Central memory CD4-positive, alpha-beta T cell (primary cell): ENCODE measurements around the gene CHRM5.
"Not testable (repeated sequence)": the region's sequence is repeated elsewhere in the genome, so short reads cannot be mapped to it uniquely, and the experiment has no call there.

Source experiments
- DNase-seq: peaks from one replicate; pipeline ENCODE4 v3.0.0; 2022

CHRM5 gene

DNA sequence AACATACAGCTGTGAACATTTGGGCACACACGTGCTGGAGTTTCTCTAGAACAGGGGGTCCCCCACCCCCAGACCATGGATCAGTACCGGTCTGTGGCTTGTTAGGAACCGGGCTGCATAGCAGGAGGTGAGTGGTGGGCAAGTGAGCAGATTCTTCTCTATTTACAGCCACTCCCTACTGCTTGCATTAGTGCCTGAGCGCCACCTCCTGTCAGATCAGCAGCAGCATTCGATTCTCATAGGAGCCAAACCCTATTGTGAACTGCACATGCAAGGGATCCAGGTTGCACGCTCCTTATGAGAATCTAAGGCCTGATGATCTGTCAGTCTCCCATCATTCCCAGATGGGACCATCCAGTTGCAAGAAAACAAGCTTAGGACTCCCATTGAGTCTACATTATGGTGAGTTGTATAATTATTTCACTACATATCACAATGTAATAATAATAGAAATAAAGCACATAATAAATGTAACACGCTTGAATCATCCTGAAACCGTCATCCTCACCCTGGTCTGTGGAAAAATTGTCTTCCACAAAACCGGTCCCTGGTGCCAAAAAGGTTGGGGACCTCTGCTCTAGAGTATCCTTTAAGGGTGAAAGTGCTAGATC lies 25.8 kb downstream of the CHRM5 start:
- no peak for DNase-seq

DNA sequence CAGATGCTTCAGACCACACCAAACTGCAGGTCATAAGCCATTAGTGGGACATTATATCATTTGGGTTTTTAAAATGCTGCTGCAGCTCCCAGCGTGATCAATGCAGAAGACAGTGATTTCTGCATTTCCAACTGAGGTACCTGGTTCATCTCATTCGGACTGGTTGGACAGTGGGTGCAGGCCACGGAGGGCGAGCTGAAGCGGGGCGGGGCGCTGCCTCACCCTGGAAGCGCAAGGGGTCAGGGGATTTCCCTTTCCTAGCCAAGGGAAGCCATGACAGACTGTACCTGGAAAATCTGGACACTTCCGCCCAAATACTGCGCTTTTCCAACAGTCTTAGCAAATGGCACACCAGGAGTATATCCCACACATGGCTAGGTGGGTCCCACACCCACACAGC lies 27.4 kb downstream of the CHRM5 start:
- DNase-seq = not testable (repeated sequence)

DNA sequence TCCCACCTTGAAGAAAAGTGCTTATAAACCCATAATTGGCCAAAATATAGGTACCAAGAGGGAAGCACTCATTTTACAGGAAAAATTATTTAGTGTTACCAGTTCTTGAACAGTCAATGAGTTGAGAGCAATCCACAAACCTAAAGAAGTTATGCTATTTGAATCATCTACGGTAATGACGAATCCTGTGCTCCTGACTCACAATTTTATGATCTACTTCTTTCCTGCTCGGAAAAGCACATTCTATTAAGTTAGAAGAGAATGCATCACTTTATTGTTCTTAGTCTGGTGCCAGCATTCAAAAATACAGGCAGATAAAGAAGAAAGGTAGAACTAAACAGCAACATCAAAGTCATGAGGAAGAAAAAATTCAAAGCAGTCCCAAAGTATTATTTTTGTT lies 33.2 kb downstream of the CHRM5 start:
- DNase-seq = no peak

GRCh38 chr15:34006381-34006780 lies 38.1 kb downstream of the CHRM5 start:
- no peak for DNase-seq

GRCh38 chr15:34009656-34010055 lies 41.4 kb downstream of the CHRM5 start:
- DNase-seq = no peak

GRCh38 chr15:34010921-34011320 lies 42.6 kb downstream of the CHRM5 start:
- no peak for DNase-seq

- no peak for DNase-seq
Observed at GRCh38 chr15:34011481-34011880, 43.2 kb downstream of the CHRM5 start.

GRCh38 chr15:34012461-34013028 lies 44.2 kb downstream of the CHRM5 start:
- DNase-seq = no peak

- no peak for DNase-seq
Observed at GRCh38 chr15:34013746-34014145, 45.4 kb downstream of the CHRM5 start.

GRCh38 chr15:34014556-34014955 lies 46.3 kb downstream of the CHRM5 start:
- no peak for DNase-seq

GRCh38 chr15:34018021-34018645 lies 49.8 kb downstream of the CHRM5 start:
- DNase-seq = peak; percentile 61

DNA sequence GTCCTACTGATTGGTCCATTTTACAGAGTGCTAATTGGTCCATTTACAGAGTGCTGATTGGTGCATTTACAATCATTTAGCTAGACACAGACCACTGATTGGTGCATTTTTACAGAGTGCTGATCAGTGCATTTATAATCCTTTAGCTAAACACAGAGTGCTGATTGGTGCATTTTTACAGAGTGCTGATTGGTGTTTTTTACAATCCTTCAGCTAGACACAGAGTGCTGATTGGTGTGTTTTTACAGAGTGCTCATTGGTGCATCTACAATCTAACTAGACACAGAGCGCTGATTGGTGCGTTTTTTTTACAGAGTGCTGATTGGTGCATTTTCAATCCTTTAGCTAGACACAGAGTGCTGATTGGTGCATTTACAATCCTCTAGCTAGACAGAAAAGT lies 50.4 kb downstream of the CHRM5 start:
- DNase-seq = not testable (repeated sequence)

- DNase-seq = no peak
Observed at GRCh38 chr15:34019369-34019990, 51.2 kb downstream of the CHRM5 start.

GRCh38 chr15:34023907-34024306 lies 55.6 kb downstream of the CHRM5 start:
- no peak for DNase-seq

DNA sequence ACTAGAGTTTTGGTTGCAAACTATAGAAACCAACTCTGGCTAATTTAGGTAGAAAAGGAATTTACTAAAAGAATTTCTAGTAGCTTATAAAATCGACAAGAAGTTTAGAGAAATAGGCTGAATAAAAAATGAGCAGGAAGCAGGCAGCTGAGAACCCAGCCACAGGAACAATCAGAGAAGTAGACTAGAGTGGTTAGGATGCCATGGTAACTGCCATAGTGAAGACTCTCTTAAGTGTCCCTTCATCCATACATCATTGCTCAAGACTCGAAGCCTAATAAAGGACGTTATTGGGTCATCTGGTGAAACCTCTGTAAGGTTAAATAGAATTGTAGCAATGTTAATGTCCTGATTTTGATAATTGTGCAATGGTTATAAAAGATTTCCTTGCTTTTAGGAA lies 57.0 kb downstream of the CHRM5 start:
- no peak for DNase-seq

DNA sequence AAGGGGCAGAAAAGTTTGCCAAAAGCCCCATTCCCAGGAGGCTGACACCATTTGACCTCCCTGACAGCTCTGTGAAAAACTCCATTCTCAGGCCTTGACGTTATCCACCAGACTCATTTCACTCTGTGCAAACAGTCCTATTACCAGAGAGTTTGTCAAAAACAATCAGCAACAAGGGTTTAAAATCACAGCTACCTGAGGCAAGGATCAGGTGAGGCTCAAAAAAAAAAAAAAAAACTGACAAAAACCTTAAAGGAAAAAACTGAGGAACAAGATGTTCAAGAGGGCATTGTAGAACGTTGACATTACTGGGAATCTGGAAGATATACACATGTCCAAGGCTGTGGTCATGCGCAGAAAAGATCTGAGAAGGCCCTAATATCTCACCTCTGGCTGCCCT lies 59.3 kb downstream of the CHRM5 start:
- DNase-seq = no peak

GRCh38 chr15:34031987-34032760 lies 63.9 kb downstream of the CHRM5 start:
- no peak for DNase-seq

DNA sequence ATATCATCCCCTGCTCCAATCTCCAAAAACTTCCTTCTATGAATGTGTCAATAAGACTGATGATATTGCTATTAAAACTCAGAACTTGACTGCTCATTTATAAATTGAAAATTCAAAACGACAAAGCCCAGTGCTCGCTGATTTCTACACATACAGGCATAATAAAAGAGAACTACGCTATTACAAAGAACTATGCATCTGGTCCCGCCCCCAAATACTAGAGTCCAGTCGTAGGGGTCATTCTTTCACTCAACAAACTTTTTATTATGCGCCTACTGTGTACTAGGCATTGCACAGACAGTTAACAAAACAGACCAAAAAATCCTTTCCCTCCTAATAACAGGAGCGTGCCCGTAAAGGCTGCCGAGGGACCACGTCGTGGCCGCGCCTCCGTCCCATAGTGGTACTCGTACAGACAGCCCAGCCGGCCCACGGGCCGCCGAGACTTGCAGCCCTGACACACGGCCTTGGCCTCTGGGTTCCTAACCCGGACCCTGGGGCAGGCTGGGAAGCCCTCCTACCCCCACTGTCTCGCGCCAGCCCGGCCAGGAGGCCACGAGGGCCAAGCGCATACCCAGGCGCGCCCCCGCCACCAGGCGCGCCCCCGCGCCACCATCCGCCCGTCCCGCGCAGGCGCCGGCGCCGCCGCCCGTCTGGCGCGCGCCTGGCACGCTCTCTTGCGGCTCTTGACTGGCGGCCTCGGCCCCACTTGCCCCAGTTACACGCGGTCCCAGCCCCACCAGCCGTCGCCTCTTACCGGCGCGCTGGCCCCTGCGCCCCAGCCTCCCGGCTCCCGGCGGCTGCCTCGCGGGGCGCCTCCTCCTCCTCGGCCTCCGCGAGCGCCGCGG lies 70.0 kb downstream of the CHRM5 start:
- DNase-seq = peak; percentile 67

DNA sequence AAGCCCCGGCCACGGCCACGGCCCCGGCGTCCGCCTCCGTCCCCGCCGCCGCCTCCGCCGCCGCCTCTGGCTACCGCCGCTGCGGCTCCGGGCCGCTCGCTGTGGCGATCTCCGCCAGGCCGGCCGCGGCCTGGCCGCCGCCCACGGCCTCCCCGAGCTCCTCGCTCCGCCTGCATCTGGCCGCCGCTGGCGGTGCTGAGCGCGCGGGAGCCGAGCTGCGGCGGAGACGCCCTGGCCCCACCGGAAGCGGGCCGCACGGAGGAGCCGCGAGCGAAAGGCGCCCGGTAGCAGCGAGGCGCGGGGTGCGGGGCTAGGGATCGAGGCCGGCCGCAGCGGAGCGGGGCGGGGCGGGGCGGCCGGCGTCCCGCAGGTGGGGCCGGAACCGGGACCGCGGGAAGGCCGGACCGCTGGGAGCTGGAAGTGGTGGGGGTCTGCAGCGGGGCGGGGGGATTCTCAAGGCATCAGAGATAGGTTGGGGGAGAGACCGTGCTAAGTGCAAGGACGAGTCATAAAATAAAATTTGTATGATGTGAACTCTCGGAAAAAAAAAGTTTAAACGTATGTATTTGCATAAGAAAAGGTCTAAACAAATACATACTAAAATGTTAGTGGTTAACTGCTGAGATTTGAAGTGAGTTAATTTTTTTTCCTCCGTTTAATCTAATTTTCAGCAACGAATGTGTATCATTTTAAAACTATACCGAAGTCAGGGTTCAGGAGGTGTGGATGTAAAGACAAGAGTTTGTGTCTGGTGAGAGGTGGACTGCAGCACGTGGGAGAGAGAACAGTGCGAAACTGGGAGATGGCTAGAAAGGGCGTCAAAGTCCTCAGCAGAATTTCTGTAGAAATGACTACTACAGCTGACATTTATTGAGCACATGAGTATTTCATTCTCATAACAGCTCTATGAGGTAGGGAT lies 70.8 kb downstream of the CHRM5 start, which contains the start of gene AVEN:
Gene AVEN (minus strand): TSS at position 334 of the 919 bp plus-strand sequence. CDS start 158 bp downstream, at position 176.
- DNase-seq = peak; percentile 64

- DNase-seq = no peak
Observed at GRCh38 chr15:34039790-34040113, 71.5 kb downstream of the CHRM5 start.

DNA sequence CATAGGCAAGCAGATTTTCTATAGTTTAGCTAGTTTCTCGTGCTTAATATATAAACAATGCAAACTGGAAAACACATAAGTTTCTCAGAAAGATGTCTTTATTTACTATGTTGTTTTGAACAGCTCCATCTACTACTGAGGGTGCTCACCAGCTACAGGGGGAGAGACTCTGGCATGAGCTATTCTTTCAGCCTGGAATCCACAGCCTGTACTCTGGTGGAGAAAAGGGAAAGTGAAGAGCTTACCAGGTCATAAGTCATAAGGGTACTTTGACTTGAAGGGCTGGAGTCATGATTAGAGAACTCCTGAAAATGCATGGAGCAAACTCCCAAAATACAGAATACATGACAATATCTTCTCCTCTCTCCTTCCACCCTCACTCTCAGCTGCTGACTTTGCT lies 75.1 kb downstream of the CHRM5 start:
- DNase-seq = no peak
